ENCODE measurements around the gene PPP2R3A. TPM values are rescaled to one million over a fixed set of nuclear protein-coding genes. Genes with fewer than 3 reads are reported as not detected.

The PPP2R3A gene
- total RNA-seq, 1 donor from 2014 or later, result 19.2 TPM

- Mint-ChIP-seq H3K9me3 (ENCODE audit: unreplicated experiment) (peaks cover 6% of the 10 kb centered on the region), H3K27me3 (ENCODE audit: unreplicated experiment) (no peaks in the 10 kb centered on the region), H3K27ac (ENCODE audit: unreplicated experiment) (no peak overlapping the region), H3K4me1 (ENCODE audit: unreplicated experiment) (peaks cover 27% of the 10 kb centered on the region), H3K4me3 (ENCODE audit: unreplicated experiment) (no peak overlapping the region), H3K36me3 (ENCODE audit: unreplicated experiment) (peaks cover 7% of the 10 kb centered on the region)
- DNase-seq (ENCODE audit: extremely low spot score, unreplicated experiment), result no peak
- TF ChIP-seq CTCF (IDR thresholded peaks at IDR 0.05), result no peak
Measured at GRCh38 chr3:135970506-135971116, 5.1 kb downstream of the PPP2R3A start.

- DNase-seq (ENCODE audit: extremely low spot score, unreplicated experiment), result no peak
- no peak overlapping the region for H3K4me3 Mint-ChIP-seq (ENCODE audit: unreplicated experiment)
Measured at GRCh38 chr3:135973841-135974240, 8.3 kb downstream of the PPP2R3A start.

GRCh38 chr3:135975053-135975452, 9.5 kb downstream of the PPP2R3A start:
- no peak for TF ChIP-seq CTCF (IDR thresholded peaks at IDR 0.05)
- Mint-ChIP-seq H3K4me3 (ENCODE audit: unreplicated experiment) (no peak overlapping the region), H3K9me3 (ENCODE audit: unreplicated experiment) (peaks cover 5% of the 10 kb centered on the region), H3K36me3 (ENCODE audit: unreplicated experiment) (peaks cover 4% of the 10 kb centered on the region), H3K27me3 (ENCODE audit: unreplicated experiment) (no peaks in the 10 kb centered on the region), H3K27ac (ENCODE audit: unreplicated experiment) (no peak overlapping the region), H3K4me1 (ENCODE audit: unreplicated experiment) (peaks cover 8% of the 10 kb centered on the region)
- no peak for DNase-seq (ENCODE audit: extremely low spot score, unreplicated experiment)

More at GRCh38 chr3:135973841-135974240, 8.3 kb downstream of the PPP2R3A start:
- TF ChIP-seq CTCF (IDR thresholded peaks at IDR 0.05), result no peak
- no peaks in the 10 kb centered on the region for H3K27me3 Mint-ChIP-seq (ENCODE audit: unreplicated experiment)
- H3K9me3 Mint-ChIP-seq (ENCODE audit: unreplicated experiment), result peaks cover 6% of the 10 kb centered on the region
- peaks cover 8% of the 10 kb centered on the region for H3K4me1 Mint-ChIP-seq (ENCODE audit: unreplicated experiment)
- peaks cover 7% of the 10 kb centered on the region for H3K36me3 Mint-ChIP-seq (ENCODE audit: unreplicated experiment)
- H3K27ac Mint-ChIP-seq (ENCODE audit: unreplicated experiment), result no peak overlapping the region

- Mint-ChIP-seq H3K9me3 (ENCODE audit: unreplicated experiment) (no peaks in the 10 kb centered on the region), H3K27me3 (ENCODE audit: unreplicated experiment) (no peaks in the 10 kb centered on the region), H3K4me3 (ENCODE audit: unreplicated experiment) (no peak overlapping the region), H3K36me3 (ENCODE audit: unreplicated experiment) (peaks cover 4% of the 10 kb centered on the region), H3K27ac (ENCODE audit: unreplicated experiment) (no peak overlapping the region), H3K4me1 (ENCODE audit: unreplicated experiment) (peaks cover 5% of the 10 kb centered on the region)
- TF ChIP-seq CTCF (IDR thresholded peaks at IDR 0.05), result no peak
- no peak for DNase-seq (ENCODE audit: extremely low spot score, unreplicated experiment)
Measured at GRCh38 chr3:135975536-135975935, 10.0 kb downstream of the PPP2R3A start.

- H3K4me1 Mint-ChIP-seq (ENCODE audit: unreplicated experiment), result peaks cover 21% of the 10 kb centered on the region
- no peak for TF ChIP-seq CTCF (IDR thresholded peaks at IDR 0.05)
- no peaks in the 10 kb centered on the region for H3K27me3 Mint-ChIP-seq (ENCODE audit: unreplicated experiment)
- no peak overlapping the region for H3K4me3 Mint-ChIP-seq (ENCODE audit: unreplicated experiment)
- peaks cover 2% of the 10 kb centered on the region for H3K36me3 Mint-ChIP-seq (ENCODE audit: unreplicated experiment)
- DNase-seq (ENCODE audit: extremely low spot score, unreplicated experiment), result no peak
- H3K9me3 Mint-ChIP-seq (ENCODE audit: unreplicated experiment), result no peaks in the 10 kb centered on the region
- no peak overlapping the region for H3K27ac Mint-ChIP-seq (ENCODE audit: unreplicated experiment)
Measured at GRCh38 chr3:135980343-135980742, 14.8 kb downstream of the PPP2R3A start.

Measured in osteocyte (in vitro differentiated cells).